ENCODE data around the gene PPTC7. TPM values are rescaled to one million over a fixed set of nuclear protein-coding genes. Genes with fewer than 3 reads are reported as not detected.

PPTC7 gene, protein sequence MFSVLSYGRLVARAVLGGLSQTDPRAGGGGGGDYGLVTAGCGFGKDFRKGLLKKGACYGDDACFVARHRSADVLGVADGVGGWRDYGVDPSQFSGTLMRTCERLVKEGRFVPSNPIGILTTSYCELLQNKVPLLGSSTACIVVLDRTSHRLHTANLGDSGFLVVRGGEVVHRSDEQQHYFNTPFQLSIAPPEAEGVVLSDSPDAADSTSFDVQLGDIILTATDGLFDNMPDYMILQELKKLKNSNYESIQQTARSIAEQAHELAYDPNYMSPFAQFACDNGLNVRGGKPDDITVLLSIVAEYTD
- 7.1 and 7.3 TPM in 2 replicates for total RNA-seq

DNA sequence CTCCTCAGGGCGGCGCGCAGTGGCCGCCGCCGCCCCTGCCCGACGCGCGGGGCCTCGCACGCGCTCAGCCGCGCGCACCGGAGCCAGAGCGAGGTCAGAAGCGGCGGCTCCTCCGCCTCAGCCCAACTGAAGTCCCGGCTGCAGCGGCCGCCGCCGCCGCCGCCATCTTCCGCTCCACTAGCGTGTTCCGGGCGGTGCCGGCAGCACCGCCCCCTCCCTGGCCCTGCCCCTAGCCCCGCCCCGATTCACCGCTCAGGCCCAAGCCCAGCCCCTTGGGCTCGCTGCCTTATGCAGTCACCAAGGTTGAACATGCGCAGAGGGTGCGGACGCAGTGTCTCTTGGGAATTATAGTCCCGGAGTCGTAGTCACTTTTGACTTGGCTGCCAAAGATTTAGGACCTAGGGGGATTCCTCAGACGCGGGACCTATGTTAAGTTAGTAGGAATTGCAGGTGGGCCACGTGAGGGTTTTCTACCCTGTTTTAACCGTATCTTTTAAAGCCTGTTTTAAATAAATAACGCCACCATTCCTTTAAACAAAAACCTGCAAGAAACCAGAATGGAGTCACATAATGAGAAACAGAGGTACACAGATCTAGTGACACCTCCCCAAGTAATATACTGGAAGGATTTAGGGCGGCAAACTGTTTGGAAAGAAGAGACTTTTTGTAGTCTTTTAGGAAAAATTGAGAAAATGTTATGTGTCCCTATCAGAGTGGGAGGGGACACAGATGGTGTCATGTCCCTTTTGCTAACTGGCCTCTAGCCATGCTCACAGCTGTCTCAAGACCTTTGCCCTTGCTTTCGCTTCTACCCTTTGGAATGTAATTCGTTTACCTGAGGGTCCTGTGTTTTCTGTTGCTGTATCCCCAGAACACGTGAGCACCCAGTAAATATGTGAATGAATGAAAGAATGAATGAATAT, at the start of gene PPTC7:
PPTC7 (minus strand) TSS at position 182 of the 923 bp plus-strand sequence. CDS start 287 bp downstream, outside the sequence.

DNA sequence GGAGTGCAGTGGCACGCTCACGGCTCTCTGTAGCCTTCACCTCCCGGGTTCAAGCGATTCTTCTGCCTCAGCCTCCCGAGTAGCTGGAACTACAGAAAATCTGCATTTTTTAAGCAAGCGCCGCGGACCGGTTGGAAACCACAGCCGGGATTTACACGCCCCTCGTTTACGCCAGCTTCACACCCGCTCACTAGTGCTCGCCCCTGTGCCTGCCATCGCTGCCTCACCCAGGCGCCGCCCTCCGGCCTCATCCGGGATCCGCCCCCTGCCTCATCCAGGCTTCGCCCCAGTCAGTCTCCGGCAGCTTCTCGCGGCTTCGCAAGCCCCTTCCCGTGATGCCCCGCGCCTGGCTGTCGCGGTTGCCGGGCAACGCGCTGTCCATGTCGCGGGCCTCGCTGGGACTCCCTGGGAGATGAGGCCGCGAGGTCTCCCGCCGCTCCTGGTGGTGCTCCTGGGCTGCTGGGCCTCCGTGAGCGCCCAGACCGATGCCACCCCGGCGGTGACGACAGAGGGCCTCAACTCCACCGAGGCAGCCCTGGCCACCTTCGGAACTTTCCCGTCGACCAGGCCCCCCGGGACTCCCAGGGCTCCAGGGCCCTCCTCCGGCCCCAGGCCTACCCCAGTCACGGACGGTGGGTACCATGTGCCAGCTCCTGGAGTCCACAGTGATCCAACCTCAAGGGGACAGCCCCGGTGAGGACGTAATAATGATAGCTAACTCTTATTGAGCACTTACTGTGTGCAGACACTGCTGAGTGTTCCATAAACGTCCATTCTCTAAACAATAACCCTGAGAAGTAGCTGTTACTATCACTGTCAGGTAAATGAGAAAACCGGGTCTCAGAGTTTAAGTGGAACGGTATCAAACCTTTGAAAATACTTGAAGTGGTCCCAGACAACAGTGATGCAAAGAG, 30.9 kb upstream of the PPTC7 start, which contains the start of gene TCTN1:
TCTN1 (plus strand) TSS at position 359 of the 914 bp plus-strand sequence; CDS start at position 413, 54 bp downstream.

DNA sequence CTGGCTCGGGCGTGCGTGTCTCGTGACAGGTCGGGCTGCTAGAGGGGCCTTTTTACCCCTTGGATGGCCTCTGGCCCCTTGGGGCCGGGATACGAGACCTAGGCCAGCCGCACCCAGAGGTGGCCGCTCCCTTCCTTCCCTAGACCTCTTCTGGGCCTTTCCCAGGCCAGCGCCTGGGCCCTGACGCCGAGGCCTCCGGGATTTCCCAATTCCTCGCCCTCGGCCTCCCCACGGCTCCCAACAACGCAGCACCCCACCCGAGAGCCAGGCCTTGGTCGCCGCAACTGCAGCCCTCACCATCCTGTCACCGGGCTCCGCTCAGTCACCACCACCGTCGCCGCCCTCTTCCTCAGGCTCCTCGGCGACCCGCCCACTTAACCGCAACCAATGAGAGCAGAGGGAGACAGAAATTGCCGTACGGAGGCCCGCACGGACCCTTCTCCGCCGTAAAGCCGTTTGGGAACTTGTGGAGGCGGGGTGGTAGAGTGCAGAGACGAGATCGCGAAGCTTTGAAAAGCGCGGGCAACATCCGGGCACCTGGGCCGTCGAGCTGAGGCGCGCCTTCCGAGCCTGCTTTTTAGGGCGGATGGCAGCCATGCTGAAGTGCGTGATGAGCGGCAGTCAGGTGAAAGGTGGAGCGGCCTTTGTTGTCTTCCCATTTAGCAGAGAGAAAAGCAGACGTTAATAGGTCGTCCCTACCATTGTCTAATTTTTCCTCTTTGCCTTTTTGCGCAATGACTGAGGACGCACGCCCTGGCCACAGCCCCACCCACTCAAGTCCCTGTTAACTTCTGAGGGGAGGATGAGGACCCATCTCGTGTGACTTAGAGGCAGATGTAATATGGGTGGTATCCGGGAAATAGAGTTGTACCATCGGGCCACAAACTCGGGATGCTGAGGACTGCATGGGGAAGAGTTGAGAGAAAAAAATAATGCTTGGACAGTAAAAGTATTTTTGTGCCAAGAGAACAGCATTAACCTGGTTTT, 81.1 kb downstream of the PPTC7 start, which contains the start of the genes RAD9B and VPS29:
RAD9B (plus strand) TSS at position 580 of the 987 bp plus-strand sequence; CDS start at position 587, 7 bp downstream.
VPS29 (minus strand) TSS at position 360 of the 987 bp plus-strand sequence; CDS start at position 300, 60 bp downstream.

Other genes starting within 250 kb of the PPTC7 start
- 40.0 and 56.6 TPM in 2 replicates for gene ANAPC7, start 179.6 kb downstream of the PPTC7 start, total RNA-seq
- gene ARPC3, start 133.0 kb downstream of the PPTC7 start, total RNA-seq, result 249 and 353 TPM in 2 replicates
- 12.7 and 24.0 TPM in 2 replicates for gene GPN3, start 115.1 kb downstream of the PPTC7 start, total RNA-seq
- 10.3 and 12.4 TPM in 2 replicates for gene FAM216A, start 114.5 kb downstream of the PPTC7 start, total RNA-seq
- gene VPS29, start 81.2 kb downstream of the PPTC7 start, total RNA-seq, result 55.1 and 110 TPM in 2 replicates
- gene RAD9B, start 81.0 kb downstream of the PPTC7 start, total RNA-seq, result 0.29 and 0.83 TPM in 2 replicates
- gene TCTN1, start 30.8 kb upstream of the PPTC7 start, total RNA-seq, result 29.1 and 37.7 TPM in 2 replicates
- 4.1 and 10.1 TPM in 2 replicates for gene HVCN1, start 105.8 kb upstream of the PPTC7 start, total RNA-seq
- 91.5 and 166 TPM in 2 replicates for gene PPP1CC, start 159.6 kb upstream of the PPTC7 start, total RNA-seq

Measured in smooth muscle cell of trachea (primary cell).